CD14-positive monocyte (primary cell): ENCODE measurements around the gene ITGA3. TPM values are rescaled to one million over a fixed set of nuclear protein-coding genes. Genes with fewer than 3 reads are reported as not detected.

Experiments used
- DNase-seq, 3 donors: peaks; one replicate each; pipeline ENCODE4 v3.0.0-alpha.2; 2011 to 2022
- H2AFZ ChIP-seq: 2 replicates; pipeline ENCODE4 v1.6.0; 2012; ENCODE audit warnings: mild to moderate bottlenecking, low read depth, low read length, inconsistent platforms; ENCODE audit not compliant: insufficient read depth, poor library complexity, severe bottlenecking
- H3K27ac ChIP-seq, 2 donors: 1 replicate in 1 of 2; 2 replicates in 1 of 2; pipeline ENCODE4 v1.5.1; 2012 to 2013; ENCODE audit warnings: low read length in 2 of 2, control low read depth in 1 of 2, inconsistent platforms in 1 of 2, low read depth in 1 of 2, mild to moderate bottlenecking in 1 of 2
- H3K27me3 ChIP-seq, 2 donors: one replicate each; pipeline versions ENCODE4 v1.6.0 to v1.6.1; 2011 to 2013; ENCODE audit warnings: low read length in 2 of 2; ENCODE audit not compliant: control insufficient read depth in 2 of 2, insufficient read depth in 2 of 2
- H3K36me3 ChIP-seq, 2 donors: replicated peaks in 1 of 2; 1 replicate in 1 of 2; 2 replicates in 1 of 2; pipeline versions ENCODE4 v1.5.1 to v1.6.1; 2012 to 2013; ENCODE audit warnings: low read length in 2 of 2, control low read depth in 1 of 2, inconsistent platforms in 1 of 2, mild to moderate bottlenecking in 1 of 2; ENCODE audit not compliant: insufficient read depth in 2 of 2, control insufficient read depth in 1 of 2
- H3K4me1 ChIP-seq, 2 donors: 1 replicate in 1 of 2; 2 replicates in 1 of 2; pipeline versions ENCODE4 v1.5.1 to v1.6.1; 2012 to 2013; ENCODE audit warnings: low read length in 2 of 2, control low read depth in 1 of 2, inconsistent platforms in 1 of 2, mild to moderate bottlenecking in 1 of 2, moderate library complexity in 1 of 2; ENCODE audit not compliant: insufficient read depth in 2 of 2, control insufficient read depth in 1 of 2
- H3K4me2 ChIP-seq: replicated peaks from 2 replicates; pipeline ENCODE3; 2012; ENCODE audit warnings: low read length, moderate library complexity, mild to moderate bottlenecking; ENCODE audit not compliant: poor library complexity, severe bottlenecking; ENCODE audit errors: extremely low read depth
- H3K4me3 ChIP-seq, 3 experiments: fragments of 200-600 bp in 1 of 3; sonication (generic) in 1 of 3; replicated peaks in 1 of 3; 1 replicate in 2 of 3; 2 replicates in 1 of 3; pipeline ENCODE4 v1.5.1; 2011 to 2013; ENCODE audit warnings: low read length in 3 of 3, mild to moderate bottlenecking in 3 of 3, control low read depth in 2 of 3, low read depth in 2 of 3, inconsistent platforms in 1 of 3, moderate library complexity in 1 of 3
- H3K79me2 ChIP-seq: 2 replicates; pipeline ENCODE4 v1.6.0; 2012; ENCODE audit warnings: mild to moderate bottlenecking, control low read depth, inconsistent platforms, low read length, moderate library complexity; ENCODE audit not compliant: insufficient read depth
- H3K9ac ChIP-seq: 2 replicates; pipeline ENCODE4 v1.6.0; 2017; ENCODE audit warnings: low read length, mild to moderate bottlenecking; ENCODE audit not compliant: insufficient read depth, poor library complexity, severe bottlenecking
- H3K9me3 ChIP-seq, 2 donors: replicated peaks in 1 of 2; 1 replicate in 1 of 2; 2 replicates in 1 of 2; pipeline versions ENCODE4 v1.5.1 to v1.6.1; 2012 to 2013; ENCODE audit warnings: low read length in 2 of 2, control low read depth in 1 of 2; ENCODE audit not compliant: control insufficient read depth in 1 of 2, insufficient read depth in 1 of 2
- H4K20me1 ChIP-seq: 2 replicates; pipeline ENCODE4 v1.6.0; 2012; ENCODE audit warnings: mild to moderate bottlenecking, low read length, control low read depth, moderate library complexity; ENCODE audit not compliant: insufficient read depth
- H3K27ac Mint-ChIP-seq, 7 donors: one replicate each; pipeline ENCODE4 v1.8.0; 2020; ENCODE audit warnings: mild to moderate bottlenecking in 7 of 7, mixed read lengths in 7 of 7, moderate library complexity in 6 of 7, inconsistent platforms in 2 of 7
- H3K27me3 Mint-ChIP-seq, 3 donors: one replicate each; pipeline ENCODE4 v1.8.0; 2021 to 2022; ENCODE audit warnings: low read depth in 3 of 3, mild to moderate bottlenecking in 3 of 3, mixed read lengths in 3 of 3, moderate library complexity in 3 of 3, inconsistent platforms in 1 of 3
- H3K36me3 Mint-ChIP-seq, 2 donors: one replicate each; pipeline ENCODE4 v1.8.0; 2020; ENCODE audit warnings: mixed read lengths in 2 of 2, inconsistent platforms in 1 of 2, mild to moderate bottlenecking in 1 of 2
- H3K4me1 Mint-ChIP-seq: one replicate; pipeline ENCODE4 v1.8.0; 2020; ENCODE audit warnings: mild to moderate bottlenecking, mixed read lengths
- H3K4me3 Mint-ChIP-seq, 2 donors: one replicate each; pipeline ENCODE4 v1.8.0; 2020; ENCODE audit warnings: mild to moderate bottlenecking in 2 of 2, mixed read lengths in 2 of 2, moderate library complexity in 1 of 2
- H3K9me3 Mint-ChIP-seq, 7 donors: one replicate each; pipeline ENCODE4 v1.8.0; 2020 to 2022; ENCODE audit warnings: mixed read lengths in 7 of 7, mild to moderate bottlenecking in 6 of 7, moderate library complexity in 6 of 7, inconsistent platforms in 2 of 7
- WGBS: methylation state at CpG from one replicate; pipeline ENCODE4 v1.1.5; 2013; ENCODE audit warnings: missing lambda C conversion rate; ENCODE audit not compliant: insufficient coverage; 5-methylcytosine and 5-hydroxymethylcytosine counted together
- intact Hi-C, 2 donors: fragments of 100-400 bp; cut with micrococcal nuclease; formaldehyde crosslinking; loops; one replicate each; pipeline versions ENCODE4 v1.15.0 to v1.15.1; 2023
- polyA plus RNA-seq, 3 donors: library from polyadenylated mRNA; depleted of rRNA in 1 of 3; unstranded in 2 of 3; stranded (reverse) in 1 of 3; fragments of 300-500 nt in 2 of 3; fragments of >200 nt in 1 of 3; fragmentation: Illumina TruSeq in 2 of 3; gene quantifications; 1 replicate in 2 of 3; 2 replicates in 1 of 3; pipeline ENCODE4 v1.2.3, GENCODE V29; 2012 to 2021
- TF ChIP-seq, protein P1 (sequence below): fragments of 200-600 bp; IDR thresholded peaks from one replicate; pipeline ENCODE4 v1.8.0; 2022; ENCODE audit warnings: antibody characterized with exemption, mild to moderate bottlenecking

Gene ITGA3
- polyA plus RNA-seq, 3 donors, result 0.31 to 0.36 TPM; not detected in 1

DNA sequence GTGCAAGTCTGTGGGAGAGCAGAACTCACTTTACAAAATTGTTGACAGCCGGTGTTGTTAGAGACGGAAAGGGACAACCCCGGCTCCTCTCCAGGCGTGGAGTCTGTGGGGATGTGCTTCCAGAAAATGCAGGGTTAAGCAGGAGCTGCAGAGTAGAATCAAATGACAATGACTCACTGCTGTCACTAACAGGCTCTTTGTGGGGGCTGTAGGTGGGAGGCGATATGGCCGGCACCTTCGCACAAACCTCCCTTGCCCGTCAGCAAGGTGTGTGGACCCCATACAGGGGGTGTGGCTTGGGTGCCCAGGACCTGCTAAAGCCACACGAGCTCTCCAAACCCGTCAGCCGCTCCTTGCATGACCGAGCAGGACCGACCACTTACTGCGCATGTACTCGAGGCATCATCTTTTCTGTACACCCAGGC lies 45.0 kb downstream of the ITGA3 start:
- H3K27ac Mint-ChIP-seq, result no peak overlapping the region

DNA sequence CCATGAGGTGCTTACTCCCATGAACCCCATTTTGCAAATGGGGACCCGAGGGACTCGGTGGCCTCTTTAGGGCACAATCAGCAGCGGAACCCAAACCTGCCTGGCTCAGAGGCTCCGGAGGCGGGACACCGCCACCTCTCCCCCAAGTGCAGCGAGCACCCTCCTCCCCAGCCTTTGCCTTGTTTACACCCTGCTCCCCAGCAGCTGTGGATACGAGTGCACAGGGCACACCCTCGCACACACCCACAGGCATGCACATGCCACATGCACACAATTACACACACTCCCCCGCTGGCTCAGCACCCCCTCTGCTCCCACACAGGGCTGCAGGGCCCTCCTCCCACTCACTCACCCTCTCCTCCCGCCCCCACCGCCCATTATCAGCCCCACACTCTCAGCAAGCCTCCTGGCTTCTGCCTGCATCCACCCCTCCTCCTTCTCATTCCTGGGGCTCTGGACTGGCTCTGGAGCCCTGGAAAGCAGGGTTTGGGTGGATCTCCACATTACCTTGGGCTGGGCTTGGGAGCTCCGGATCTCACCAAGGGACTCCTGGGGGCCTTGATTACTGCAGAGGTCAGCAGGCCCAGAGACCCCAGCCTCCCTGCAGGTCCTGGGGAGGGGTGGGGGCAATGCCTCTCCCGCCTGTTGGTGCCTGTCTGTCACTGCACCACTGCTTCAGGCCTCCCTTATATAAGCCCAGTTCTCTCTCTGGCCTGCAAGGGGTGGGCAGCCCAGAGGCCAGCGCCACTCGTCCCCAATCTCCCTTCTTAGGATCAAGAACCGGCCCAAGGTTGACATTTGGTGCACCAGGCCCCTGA lies 45.6 kb downstream of the ITGA3 start:
- Histone ChIP-seq H3K4me1 (no peaks in the 10 kb centered on the region), H3K4me2 (no peak overlapping the region), H3K79me2 (no peaks in the 10 kb centered on the region), H3K27ac (no peak overlapping the region), H3K9ac (no peak overlapping the region), H3K27me3 (no peaks in the 10 kb centered on the region), H2AFZ (no peak overlapping the region), H4K20me1 (no peaks in the 10 kb centered on the region), H3K36me3 (peaks cover 28% of the 10 kb centered on the region in 2 donors), H3K4me3 (no peak overlapping the region), H3K9me3 (no peaks in the 10 kb centered on the region)
- Mint-ChIP-seq H3K4me1 (peaks cover 4% of the 10 kb centered on the region), H3K4me3 (no peak overlapping the region), H3K9me3 (no peaks in the 10 kb centered on the region), H3K36me3 (peaks cover 40 to 63% of the 10 kb centered on the region in 2 donors), H3K27ac (no peak overlapping the region), H3K27me3 (peaks cover 0 to 1% (median 1%) of the 10 kb centered on the region in 3 donors)
- DNase-seq, result no peak
- WGBS, result 96% methylated on average over 14 of the region's 17 CpGs
- TF ChIP-seq, protein P1, sequence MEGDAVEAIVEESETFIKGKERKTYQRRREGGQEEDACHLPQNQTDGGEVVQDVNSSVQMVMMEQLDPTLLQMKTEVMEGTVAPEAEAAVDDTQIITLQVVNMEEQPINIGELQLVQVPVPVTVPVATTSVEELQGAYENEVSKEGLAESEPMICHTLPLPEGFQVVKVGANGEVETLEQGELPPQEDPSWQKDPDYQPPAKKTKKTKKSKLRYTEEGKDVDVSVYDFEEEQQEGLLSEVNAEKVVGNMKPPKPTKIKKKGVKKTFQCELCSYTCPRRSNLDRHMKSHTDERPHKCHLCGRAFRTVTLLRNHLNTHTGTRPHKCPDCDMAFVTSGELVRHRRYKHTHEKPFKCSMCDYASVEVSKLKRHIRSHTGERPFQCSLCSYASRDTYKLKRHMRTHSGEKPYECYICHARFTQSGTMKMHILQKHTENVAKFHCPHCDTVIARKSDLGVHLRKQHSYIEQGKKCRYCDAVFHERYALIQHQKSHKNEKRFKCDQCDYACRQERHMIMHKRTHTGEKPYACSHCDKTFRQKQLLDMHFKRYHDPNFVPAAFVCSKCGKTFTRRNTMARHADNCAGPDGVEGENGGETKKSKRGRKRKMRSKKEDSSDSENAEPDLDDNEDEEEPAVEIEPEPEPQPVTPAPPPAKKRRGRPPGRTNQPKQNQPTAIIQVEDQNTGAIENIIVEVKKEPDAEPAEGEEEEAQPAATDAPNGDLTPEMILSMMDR, result no peak
- intact Hi-C loops, result no loop called here

More for the DNA sequence above, 45.0 kb downstream of the ITGA3 start:
- peaks cover 6% of the 10 kb centered on the region in 2 donors for H3K4me1 ChIP-seq
- peaks cover under 1% of the 10 kb centered on the region for H3K79me2 ChIP-seq
- H3K36me3 ChIP-seq, result peaks cover 24 to 25% of the 10 kb centered on the region in 2 donors
- peaks cover 1 to 3% (median 1%) of the 10 kb centered on the region in 3 donors for H3K27me3 Mint-ChIP-seq
- H3K27me3 ChIP-seq, result no peaks in the 10 kb centered on the region
- H4K20me1 ChIP-seq, result no peaks in the 10 kb centered on the region
- H3K4me3 ChIP-seq, result no peak overlapping the region
- peaks cover 36 to 59% of the 10 kb centered on the region in 2 donors for H3K36me3 Mint-ChIP-seq
- H3K9me3 Mint-ChIP-seq, result no peaks in the 10 kb centered on the region
- H3K4me3 Mint-ChIP-seq, result no peak overlapping the region
- intact Hi-C loops, result no loop called here
- no peaks in the 10 kb centered on the region for H3K9me3 ChIP-seq
- 96% methylated on average over 14 of the region's 15 CpGs for WGBS
- no peak overlapping the region for H2AFZ ChIP-seq
- no peak for DNase-seq
- H3K4me1 Mint-ChIP-seq, result peaks cover 11% of the 10 kb centered on the region
- H3K27ac ChIP-seq, result no peak overlapping the region
- no peak overlapping the region for H3K9ac ChIP-seq
- TF ChIP-seq, protein P1, result no peak
- no peak overlapping the region for H3K4me2 ChIP-seq
